Trophoblast cell (in vitro differentiated cells and primary cell): ENCODE results near the gene MON2. TPM values are rescaled to one million over a fixed set of nuclear protein-coding genes. Genes with fewer than 3 reads are reported as not detected.
A peak's percentile ranks its signal among the peaks of the same experiment; 100 is the strongest.

Experiments used
- DNase-seq, 2 donors: peaks; one replicate each; pipeline ENCODE4 v3.0.0-alpha.2; 2016
- H2AFZ ChIP-seq: 2 replicates; pipeline ENCODE4 v1.6.1; 2013; ENCODE audit warnings: low read length, moderate library complexity, mild to moderate bottlenecking; ENCODE audit not compliant: insufficient read depth, poor library complexity
- H2AK5ac ChIP-seq: 2 replicates; pipeline ENCODE4 v1.6.1; 2013; ENCODE audit warnings: mild to moderate bottlenecking, low read length
- H2BK120ac ChIP-seq: 2 replicates; pipeline ENCODE4 v1.6.1; 2013; ENCODE audit warnings: low read length, mild to moderate bottlenecking, moderate library complexity; ENCODE audit not compliant: insufficient read depth, poor library complexity
- H2BK12ac ChIP-seq: 2 replicates; pipeline ENCODE4 v1.6.1; 2013; ENCODE audit warnings: mild to moderate bottlenecking, low read length, moderate library complexity
- H2BK5ac ChIP-seq: 2 replicates; pipeline ENCODE4 v1.6.1; 2013; ENCODE audit warnings: low read length, low read depth, moderate library complexity, mild to moderate bottlenecking; ENCODE audit not compliant: poor library complexity
- H3K14ac ChIP-seq: 2 replicates; pipeline ENCODE4 v1.6.1; 2013; ENCODE audit warnings: mild to moderate bottlenecking, low read length
- H3K18ac ChIP-seq: 2 replicates; pipeline ENCODE4 v1.6.1; 2013; ENCODE audit warnings: mild to moderate bottlenecking, low read length
- H3K23ac ChIP-seq: 2 replicates; pipeline ENCODE4 v1.6.1; 2013; ENCODE audit warnings: low read length
- H3K27ac ChIP-seq: 2 replicates; pipeline ENCODE4 v1.5.1; 2013; ENCODE audit warnings: low read depth, mild to moderate bottlenecking, inconsistent platforms, low read length, moderate library complexity
- H3K27me3 ChIP-seq: 2 replicates; pipeline ENCODE4 v1.6.1; 2013; ENCODE audit warnings: inconsistent platforms, mild to moderate bottlenecking, low read length, moderate library complexity; ENCODE audit not compliant: insufficient read depth
- H3K36me3 ChIP-seq, 2 experiments: 1 replicate in 1 of 2; 2 replicates in 1 of 2; pipeline ENCODE4 v1.6.1; 2013; ENCODE audit warnings: low read length in 2 of 2, mild to moderate bottlenecking in 2 of 2, moderate library complexity in 1 of 2; ENCODE audit not compliant: insufficient read depth in 2 of 2, control insufficient read depth in 1 of 2
- H3K4ac ChIP-seq: 2 replicates; pipeline ENCODE4 v1.6.1; 2013; ENCODE audit warnings: low read depth, mild to moderate bottlenecking, low read length, moderate library complexity
- H3K4me1 ChIP-seq, 2 experiments: 1 replicate in 1 of 2; 2 replicates in 1 of 2; pipeline ENCODE4 v1.6.1; 2013; ENCODE audit warnings: low read length in 2 of 2, mild to moderate bottlenecking in 2 of 2, moderate library complexity in 1 of 2; ENCODE audit not compliant: insufficient read depth in 2 of 2, control insufficient read depth in 1 of 2
- H3K4me2 ChIP-seq: 2 replicates; pipeline ENCODE4 v1.6.1; 2013; ENCODE audit warnings: inconsistent platforms, mild to moderate bottlenecking, low read length, moderate library complexity
- H3K4me3 ChIP-seq: 2 replicates; pipeline ENCODE4 v1.5.1; 2013; ENCODE audit warnings: mild to moderate bottlenecking, low read depth, low read length, inconsistent platforms
- H3K79me1 ChIP-seq: one replicate; pipeline ENCODE4 v1.6.1; 2013; ENCODE audit warnings: low read length
- H3K79me2 ChIP-seq: 2 replicates; pipeline ENCODE4 v1.6.1; 2013; ENCODE audit warnings: low read length, mild to moderate bottlenecking; ENCODE audit not compliant: control insufficient read depth, insufficient read depth, poor library complexity
- H3K9ac ChIP-seq: 2 replicates; pipeline ENCODE4 v1.6.1; 2013; ENCODE audit warnings: mild to moderate bottlenecking, low read length
- H3K9me3 ChIP-seq: 2 replicates; pipeline ENCODE4 v1.6.1; 2013; ENCODE audit warnings: low read depth, mild to moderate bottlenecking, control low read depth, inconsistent platforms, low read length; ENCODE audit not compliant: insufficient read depth
- H4K12ac ChIP-seq: 2 replicates; pipeline ENCODE4 v1.6.1; 2013; ENCODE audit warnings: low read depth, mild to moderate bottlenecking, low read length, moderate library complexity
- H4K8ac ChIP-seq: 2 replicates; pipeline ENCODE4 v1.6.1; 2013; ENCODE audit warnings: low read depth, mild to moderate bottlenecking, low read length, moderate library complexity
- H4K91ac ChIP-seq: one replicate; pipeline ENCODE4 v1.6.1; 2013; ENCODE audit warnings: low read depth, mild to moderate bottlenecking, low read length, moderate library complexity
- WGBS: extraction: QIAGEN DNeasy Blood & Tissue Kit; methylation state at CpG from one replicate; pipeline ENCODE4 v1.1.7; 2013; ENCODE audit warnings: missing lambda C conversion rate; ENCODE audit not compliant: insufficient read length, insufficient coverage; ENCODE audit errors: extremely low coverage; 5-methylcytosine and 5-hydroxymethylcytosine counted together
- polyA plus RNA-seq: library from polyadenylated mRNA; stranded (reverse); fragments of 200-250 nt; gene quantifications from 2 replicates; pipeline ENCODE4 v1.2.3, GENCODE V29; 2013

Gene MON2
- polyA plus RNA-seq = 16.9 and 17.7 TPM in 2 replicates

DNA sequence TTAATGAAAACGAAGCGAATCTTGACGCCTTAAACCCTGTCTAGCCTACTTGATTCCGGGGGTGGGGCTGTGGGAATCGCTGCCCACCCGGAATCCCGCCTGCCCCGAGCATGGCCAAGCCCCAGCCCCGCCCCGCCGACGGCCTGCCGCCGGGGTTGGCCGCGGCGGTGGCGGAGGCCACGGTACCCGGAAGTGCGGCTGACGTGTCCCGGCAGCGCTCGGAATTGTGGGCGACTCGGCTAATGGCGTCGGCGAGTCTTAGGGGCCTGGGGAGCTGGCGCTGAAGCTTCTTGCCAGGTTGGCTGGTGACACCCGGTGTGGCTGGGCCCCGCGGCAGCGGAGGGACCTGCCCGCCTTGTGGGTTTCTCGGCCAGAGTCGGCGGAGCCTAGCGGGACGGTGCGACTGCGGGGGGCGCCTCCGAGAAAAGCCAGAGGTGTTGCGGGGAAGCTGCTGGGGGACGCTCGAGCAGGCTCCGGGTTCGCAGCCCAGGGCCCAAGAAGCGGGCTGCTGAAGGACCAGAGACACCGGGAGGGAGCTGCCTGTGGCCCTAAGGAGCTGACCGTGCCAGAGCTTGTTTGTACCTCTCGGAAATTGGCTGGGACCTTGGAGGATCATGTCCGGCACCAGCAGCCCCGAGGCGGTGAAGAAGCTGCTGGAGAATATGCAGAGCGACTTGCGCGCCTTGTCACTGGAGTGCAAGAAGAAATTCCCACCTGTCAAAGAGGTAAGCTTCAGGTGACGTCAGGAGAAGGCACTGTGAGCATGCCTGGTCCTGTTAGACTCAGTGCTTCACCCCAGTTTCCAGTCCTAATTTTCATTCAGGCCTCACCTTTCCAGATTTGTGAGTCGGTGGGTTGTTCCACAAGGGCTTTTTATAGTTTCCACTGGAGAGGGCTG is at the start of gene MON2:
Gene MON2, plus strand, starts transcription at position 233 of the 898 bp plus-strand sequence. Its CDS starts 382 bp downstream, at position 615.
- H2AFZ ChIP-seq = peak within 1 kb of the TSS; percentile 95
- H2BK12ac ChIP-seq = no peak within 1 kb of the TSS
- H3K79me1 ChIP-seq = peaks cover 4% of the 10 kb centered on the region
- H3K4me1 ChIP-seq = peaks cover 0 to 4% of the 10 kb centered on the region in 2 experiments
- H4K12ac ChIP-seq = peak within 1 kb of the TSS; percentile 97
- H3K14ac ChIP-seq = peak within 1 kb of the TSS; percentile 94
- H3K79me2 ChIP-seq = peaks cover 12% of the 10 kb centered on the region
- peak within 1 kb of the TSS; percentile 72 for H3K27ac ChIP-seq
- peak within 1 kb of the TSS; percentile 93 for H2BK120ac ChIP-seq
- peak within 1 kb of the TSS; percentile 99 for H4K8ac ChIP-seq
- H3K9me3 ChIP-seq = no peaks in the 10 kb centered on the region
- H3K4me2 ChIP-seq = peak within 1 kb of the TSS; percentile 62
- WGBS = no CpG with 5 or more reads among the region's 62 CpGs
- H3K23ac ChIP-seq = no peak within 1 kb of the TSS
- H3K27me3 ChIP-seq = no peaks in the 10 kb centered on the region
- peak within 1 kb of the TSS; percentile 93 for H3K4ac ChIP-seq
- peak within 1 kb of the TSS; percentile 93 for H3K18ac ChIP-seq
- H3K4me3 ChIP-seq = peak within 1 kb of the TSS; percentile 94
- DNase-seq = peak; percentile 87 to 92
- peak within 1 kb of the TSS; percentile 93 for H3K9ac ChIP-seq
- peaks cover 0 to 5% of the 10 kb centered on the region in 2 experiments for H3K36me3 ChIP-seq
- H2BK5ac ChIP-seq = peak within 1 kb of the TSS; percentile 91
- no peak within 1 kb of the TSS for H2AK5ac ChIP-seq
- H4K91ac ChIP-seq = peak within 1 kb of the TSS; percentile 86

DNA sequence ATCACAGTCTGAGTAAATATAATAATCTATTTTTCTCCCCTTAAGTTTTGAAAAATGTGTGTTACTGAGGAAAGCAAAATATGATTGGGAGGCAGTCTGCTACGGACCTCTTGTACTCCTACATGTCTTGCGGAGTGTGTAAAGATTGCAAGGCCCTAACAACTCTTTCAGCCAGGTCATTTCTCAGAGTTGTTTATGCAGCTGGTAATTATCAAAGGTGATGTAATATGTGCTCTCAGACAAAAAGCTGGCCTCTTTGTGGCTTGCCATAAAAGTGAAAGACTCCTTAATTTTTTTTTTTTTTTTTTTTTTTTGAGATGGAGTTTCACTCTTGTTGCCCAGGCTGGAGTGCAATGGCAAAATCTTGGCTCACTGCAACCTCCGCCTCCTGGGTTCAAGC is 40.5 kb upstream of the MON2 start:
- no peak overlapping the region for H2BK120ac ChIP-seq
- no peak overlapping the region for H2AK5ac ChIP-seq
- H3K23ac ChIP-seq = no peak overlapping the region
- no peak for DNase-seq
- H3K27ac ChIP-seq = no peak overlapping the region
- no CpG with 5 or more reads among the region's 3 CpGs for WGBS
- H4K91ac ChIP-seq = no peak overlapping the region
- H2BK5ac ChIP-seq = no peak overlapping the region
- no peaks in the 10 kb centered on the region for H3K79me2 ChIP-seq
- no peak overlapping the region for H4K12ac ChIP-seq
- no peak overlapping the region for H3K4me2 ChIP-seq
- H3K79me1 ChIP-seq = no peaks in the 10 kb centered on the region
- peaks cover 2% of the 10 kb centered on the region for H3K9me3 ChIP-seq
- H3K4me3 ChIP-seq = no peak overlapping the region
- H3K18ac ChIP-seq = no peak overlapping the region
- H3K4ac ChIP-seq = no peak overlapping the region
- H3K36me3 ChIP-seq = no peaks in the 10 kb centered on the region
- no peak overlapping the region for H3K9ac ChIP-seq
- H2AFZ ChIP-seq = no peak overlapping the region
- H3K4me1 ChIP-seq = no peaks in the 10 kb centered on the region
- H3K27me3 ChIP-seq = no peaks in the 10 kb centered on the region
- H3K14ac ChIP-seq = no peak overlapping the region
- H4K8ac ChIP-seq = no peak overlapping the region
- no peak overlapping the region for H2BK12ac ChIP-seq

GRCh38 chr12:62429457-62429856 is 37.2 kb upstream of the MON2 start:
- no peak for DNase-seq
- Histone ChIP-seq H3K36me3 (no peaks in the 10 kb centered on the region), H2BK12ac (no peak overlapping the region), H4K91ac (no peak overlapping the region), H3K9ac (no peak overlapping the region), H4K12ac (no peak overlapping the region), H3K14ac (no peak overlapping the region), H3K23ac (no peak overlapping the region), H3K4ac (no peak overlapping the region), H4K8ac (no peak overlapping the region), H3K4me2 (no peak overlapping the region), H3K79me2 (no peaks in the 10 kb centered on the region), H2BK120ac (no peak overlapping the region), H3K18ac (no peak overlapping the region), H2BK5ac (no peak overlapping the region), H3K27ac (no peak overlapping the region), H2AK5ac (no peak overlapping the region), H2AFZ (no peak overlapping the region), H3K79me1 (no peaks in the 10 kb centered on the region), H3K4me1 (no peaks in the 10 kb centered on the region), H3K9me3 (peaks cover 2% of the 10 kb centered on the region), H3K27me3 (no peaks in the 10 kb centered on the region), H3K4me3 (no peak overlapping the region)

DNA sequence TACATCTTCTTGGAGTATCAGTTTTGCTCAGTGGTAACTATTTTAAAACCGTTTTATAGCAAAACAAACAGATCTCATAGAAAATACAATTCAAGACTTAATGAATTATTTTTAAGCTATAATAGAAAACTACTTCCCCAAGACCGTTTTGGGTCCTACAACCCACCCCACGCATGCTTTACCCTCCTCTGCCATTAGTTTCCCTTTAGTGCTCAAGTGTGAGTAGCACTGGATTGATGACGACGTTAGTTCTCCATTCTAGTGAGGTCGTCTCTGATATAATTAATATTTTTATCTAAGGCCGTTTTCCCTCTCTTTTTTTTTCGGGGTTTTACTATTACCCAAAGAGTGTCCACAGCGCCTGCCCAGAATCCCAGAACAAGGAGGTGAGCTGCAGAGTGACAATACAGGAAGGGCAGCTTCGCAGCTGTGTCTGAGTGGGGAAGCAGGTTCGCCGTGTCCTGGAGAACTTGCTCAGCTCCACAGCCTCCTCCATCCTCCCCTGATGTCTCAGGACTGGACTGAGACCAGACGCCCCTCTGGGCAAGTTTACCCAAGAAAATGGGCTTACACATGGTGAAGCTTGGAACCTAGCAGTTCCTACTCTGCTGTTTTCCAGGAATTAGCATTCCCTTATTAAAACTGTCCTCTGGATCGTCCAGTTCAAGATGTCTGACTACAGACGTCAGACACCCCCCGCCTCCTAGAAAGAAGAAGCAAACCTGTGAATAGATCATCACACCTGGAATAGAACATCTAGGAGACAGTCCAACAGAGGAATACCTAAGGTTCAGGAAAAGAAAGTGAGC is 31.9 kb upstream of the MON2 start:
- no CpG with 5 or more reads among the region's 16 CpGs for WGBS
- Histone ChIP-seq H3K23ac (no peak overlapping the region), H3K4me3 (no peak overlapping the region), H3K27ac (no peak overlapping the region), H2AK5ac (no peak overlapping the region), H3K4ac (no peak overlapping the region), H3K18ac (no peak overlapping the region), H3K79me1 (no peaks in the 10 kb centered on the region), H2BK12ac (no peak overlapping the region), H2AFZ (no peak overlapping the region), H3K4me2 (peak overlapping the region; percentile 40), H4K8ac (no peak overlapping the region), H3K27me3 (no peaks in the 10 kb centered on the region), H3K4me1 (peaks cover 0 to 12% of the 10 kb centered on the region in 2 experiments), H3K79me2 (no peaks in the 10 kb centered on the region), H3K9ac (no peak overlapping the region), H3K14ac (no peak overlapping the region), H2BK5ac (no peak overlapping the region), H3K9me3 (no peaks in the 10 kb centered on the region), H2BK120ac (no peak overlapping the region), H4K91ac (no peak overlapping the region), H3K36me3 (no peaks in the 10 kb centered on the region), H4K12ac (no peak overlapping the region)
- DNase-seq = peak in 1 of 2 donors; percentile 25
